Nephron progenitor cell (in vitro differentiated cells): ENCODE results near the gene AGK.

ENCODE experiments used
- DNase-seq: peaks from one replicate; pipeline ENCODE4 v3.0.0; 2021
- H3K27ac Mint-ChIP-seq: 2 replicates; pipeline ENCODE4 v1.8.0; 2021; ENCODE audit warnings: mild to moderate bottlenecking, moderate library complexity, mixed read lengths
- H3K27me3 Mint-ChIP-seq: 2 replicates; pipeline ENCODE4 v1.8.0; 2021; ENCODE audit warnings: mild to moderate bottlenecking, low read depth, mixed read lengths; ENCODE audit not compliant: poor library complexity
- H3K36me3 Mint-ChIP-seq: 2 replicates; pipeline ENCODE4 v1.8.0; 2021; ENCODE audit warnings: low read depth, mixed read lengths
- H3K4me1 Mint-ChIP-seq: 2 replicates; pipeline ENCODE4 v1.8.0; 2021; ENCODE audit warnings: mixed read lengths
- H3K4me3 Mint-ChIP-seq: 2 replicates; pipeline ENCODE4 v1.8.0; 2021; ENCODE audit warnings: mild to moderate bottlenecking, moderate library complexity, mixed read lengths
- H3K9me3 Mint-ChIP-seq: 2 replicates; pipeline ENCODE4 v1.8.0; 2021; ENCODE audit warnings: mild to moderate bottlenecking, moderate library complexity, mixed read lengths
- CTCF ChIP-seq: fragments of 200-600 bp; sonication (generic); IDR thresholded peaks from 2 replicates; pipeline ENCODE4 v1.5.0; 2021; ENCODE audit warnings: antibody characterized with exemption

The AGK gene

GRCh38 chr7:141691961-141692360 lies 140.8 kb downstream of the AGK start:
- Mint-ChIP-seq H3K27me3 (no peaks in the 10 kb centered on the region), H3K36me3 (peaks cover 22% of the 10 kb centered on the region), H3K9me3 (no peaks in the 10 kb centered on the region), H3K27ac (no peak overlapping the region), H3K4me3 (no peak overlapping the region), H3K4me1 (peaks cover 27% of the 10 kb centered on the region)
- DNase-seq = no peak
- TF ChIP-seq CTCF = no peak

GRCh38 chr7:141693082-141693481 lies 141.9 kb downstream of the AGK start:
- no peak for TF ChIP-seq CTCF
- no peaks in the 10 kb centered on the region for H3K9me3 Mint-ChIP-seq
- peaks cover 3% of the 10 kb centered on the region for H3K27me3 Mint-ChIP-seq
- H3K4me1 Mint-ChIP-seq = peaks cover 27% of the 10 kb centered on the region
- DNase-seq = no peak
- H3K36me3 Mint-ChIP-seq = peaks cover 19% of the 10 kb centered on the region
- H3K4me3 Mint-ChIP-seq = no peak overlapping the region
- H3K27ac Mint-ChIP-seq = no peak overlapping the region

GRCh38 chr7:141695803-141696289 lies 144.6 kb downstream of the AGK start:
- Mint-ChIP-seq H3K36me3 (peaks cover 7% of the 10 kb centered on the region), H3K27me3 (peaks cover 10% of the 10 kb centered on the region), H3K4me1 (peaks cover 41% of the 10 kb centered on the region), H3K9me3 (no peaks in the 10 kb centered on the region), H3K27ac (peak overlapping the region; percentile 46), H3K4me3 (no peak overlapping the region)
- peak; percentile 35 for DNase-seq
- TF ChIP-seq CTCF = no peak

GRCh38 chr7:141696348-141696747 lies 145.1 kb downstream of the AGK start:
- H3K4me1 Mint-ChIP-seq = peaks cover 45% of the 10 kb centered on the region
- H3K27me3 Mint-ChIP-seq = peaks cover 10% of the 10 kb centered on the region
- H3K4me3 Mint-ChIP-seq = no peak overlapping the region
- no peak for DNase-seq
- H3K9me3 Mint-ChIP-seq = no peaks in the 10 kb centered on the region
- TF ChIP-seq CTCF = no peak
- H3K36me3 Mint-ChIP-seq = peaks cover 7% of the 10 kb centered on the region
- no peak overlapping the region for H3K27ac Mint-ChIP-seq

GRCh38 chr7:141697211-141697871 lies 146.1 kb downstream of the AGK start:
- Mint-ChIP-seq H3K4me3 (no peak overlapping the region), H3K9me3 (no peaks in the 10 kb centered on the region), H3K4me1 (peaks cover 46% of the 10 kb centered on the region), H3K27me3 (peaks cover 12% of the 10 kb centered on the region), H3K27ac (no peak overlapping the region), H3K36me3 (peaks cover 7% of the 10 kb centered on the region)
- DNase-seq = no peak
- no peak for TF ChIP-seq CTCF
